ENCODE data around the gene LEF1. TPM values are rescaled to one million over a fixed set of nuclear protein-coding genes. Genes with fewer than 3 reads are reported as not detected.
"Not testable (repeated sequence)": the region's sequence is repeated elsewhere in the genome, so short reads cannot be mapped to it uniquely, and the experiment has no call there.

LEF1 gene
- total RNA-seq, 1 donor from 2014 or later, result not detected

DNA sequence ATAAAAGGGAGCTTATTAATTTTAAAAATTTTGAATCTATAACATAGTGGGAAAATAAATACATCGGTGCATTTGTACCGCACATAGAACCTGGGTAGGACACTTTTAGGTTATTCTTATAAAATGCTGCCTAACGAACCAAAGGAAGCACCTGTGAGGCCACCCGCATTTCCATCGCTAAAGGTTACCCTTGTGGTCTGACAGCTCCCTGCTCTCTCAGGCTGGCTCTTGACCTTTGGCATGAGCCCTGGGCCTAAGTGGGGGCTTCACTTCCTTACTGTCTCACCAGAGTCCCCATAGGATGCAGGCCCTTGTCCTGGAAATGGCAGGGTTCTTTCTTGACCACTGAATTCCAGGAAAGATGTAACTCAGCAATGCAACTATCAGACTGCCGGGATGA, 133.0 kb downstream of the LEF1 start:
- no peak for DNase-seq (ENCODE audit: low read depth, low spot score)

DNA sequence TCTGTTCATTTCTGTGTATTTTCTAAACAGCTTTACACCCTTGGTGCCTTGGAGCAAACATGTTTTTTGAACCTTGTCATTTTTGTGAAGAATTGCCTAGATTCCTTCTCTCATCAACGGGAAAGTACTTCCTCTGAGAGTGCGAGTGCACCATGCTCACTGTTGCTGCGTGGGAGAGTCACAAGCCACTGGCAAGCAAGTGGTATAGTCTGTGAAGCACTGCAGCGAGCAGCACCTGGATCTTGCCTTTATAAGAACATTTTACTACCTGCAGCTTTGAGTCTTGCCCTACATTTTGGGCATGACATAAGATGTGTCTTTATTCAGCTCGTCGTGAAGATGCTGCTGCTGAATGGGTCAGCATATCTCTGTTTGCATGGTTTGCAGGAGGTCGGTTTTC, 134.2 kb downstream of the LEF1 start:
- DNase-seq (ENCODE audit: low read depth, low spot score), result no peak

DNA sequence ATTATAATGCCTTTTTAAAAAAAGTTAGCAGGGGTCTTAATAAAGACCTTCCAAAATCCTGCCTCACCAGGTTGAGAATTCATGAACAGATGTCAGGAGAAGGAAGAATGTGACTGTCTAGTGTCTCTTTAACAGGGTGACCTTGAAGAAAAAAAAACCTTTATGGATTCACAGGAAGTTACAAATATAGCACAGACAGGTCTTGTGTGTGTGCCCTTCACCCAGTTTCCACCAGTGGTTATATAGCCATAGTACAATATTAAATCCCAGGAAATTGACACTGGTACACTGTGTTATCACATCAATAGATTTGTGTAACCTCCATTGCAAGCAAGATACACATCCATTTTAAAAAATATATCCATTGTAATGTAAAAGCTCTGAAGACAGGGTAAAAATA, 135.4 kb downstream of the LEF1 start:
- DNase-seq (ENCODE audit: low read depth, low spot score), result no peak

DNA sequence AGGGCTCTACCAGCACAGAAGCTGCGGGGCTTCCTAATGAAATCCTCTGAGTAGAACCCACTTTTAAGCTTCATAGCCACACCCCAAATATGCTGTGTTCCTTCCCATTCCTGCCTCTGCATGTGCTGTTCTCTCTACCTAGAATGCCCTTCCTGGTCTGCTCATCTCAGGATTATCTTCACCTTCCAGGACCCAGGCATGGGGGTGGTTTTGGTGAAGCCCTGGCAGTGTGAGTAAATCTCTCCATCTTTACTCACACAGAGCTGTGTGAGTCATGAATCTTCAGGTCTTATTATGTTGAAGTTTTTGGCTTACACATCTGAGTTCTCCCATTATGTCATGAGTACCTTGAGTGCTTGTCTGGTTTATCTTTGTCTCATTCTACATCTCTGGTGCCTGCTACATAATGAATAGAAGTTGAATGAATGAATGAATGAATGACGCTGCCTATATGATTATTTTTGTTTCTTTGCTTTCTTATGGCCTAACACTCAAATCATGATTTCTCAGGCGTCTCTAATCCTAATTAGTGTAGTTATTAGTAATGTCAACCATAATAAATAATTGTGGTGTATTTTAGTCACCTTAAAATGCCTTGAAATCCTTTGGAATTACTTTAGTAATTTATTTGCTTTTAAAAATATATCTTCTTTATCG, 137.2 kb downstream of the LEF1 start:
- DNase-seq (ENCODE audit: low read depth, low spot score), result no peak

DNA sequence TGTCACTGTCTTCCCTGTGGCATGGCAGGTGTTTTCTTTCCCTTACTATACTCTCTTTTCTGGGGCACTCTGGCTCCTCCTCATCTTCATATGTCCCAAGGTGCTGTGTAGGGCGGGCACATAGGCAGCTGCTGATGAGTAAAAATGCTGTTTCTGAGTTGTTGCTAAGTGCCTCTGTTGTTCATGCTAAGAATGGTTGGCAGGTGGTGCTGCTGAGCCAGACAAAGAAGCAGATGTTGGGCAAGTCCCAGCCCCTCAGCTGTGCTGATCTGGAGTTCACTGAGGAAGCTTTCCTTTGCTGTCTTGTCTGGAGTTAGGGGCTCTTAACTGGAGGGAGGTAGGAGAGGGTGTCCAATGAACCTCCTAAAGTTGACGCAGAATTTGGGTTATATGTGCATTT, 138.4 kb downstream of the LEF1 start:
- peak; percentile 7 for DNase-seq (ENCODE audit: low read depth, low spot score)

DNA sequence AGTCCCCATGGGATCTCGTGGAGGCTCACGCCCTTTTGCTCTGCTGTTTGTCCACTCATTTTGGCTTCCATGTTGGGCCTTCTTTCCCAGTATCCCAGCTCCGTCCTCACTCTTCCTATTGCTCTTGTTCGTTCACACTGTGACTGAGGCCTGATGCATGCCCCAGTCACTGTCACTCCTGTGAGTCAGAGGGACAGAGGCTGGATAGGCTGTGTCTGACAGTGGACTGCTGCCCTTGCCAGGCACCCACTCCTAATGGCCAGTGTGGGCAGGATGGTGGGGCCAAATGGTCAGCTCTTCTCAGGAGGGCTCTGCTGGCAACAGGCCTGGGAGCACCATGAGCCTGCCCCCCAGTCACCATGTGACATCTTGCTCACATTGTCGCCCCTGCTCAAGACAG, 139.0 kb downstream of the LEF1 start:
- no peak for DNase-seq (ENCODE audit: low read depth, low spot score)

DNA sequence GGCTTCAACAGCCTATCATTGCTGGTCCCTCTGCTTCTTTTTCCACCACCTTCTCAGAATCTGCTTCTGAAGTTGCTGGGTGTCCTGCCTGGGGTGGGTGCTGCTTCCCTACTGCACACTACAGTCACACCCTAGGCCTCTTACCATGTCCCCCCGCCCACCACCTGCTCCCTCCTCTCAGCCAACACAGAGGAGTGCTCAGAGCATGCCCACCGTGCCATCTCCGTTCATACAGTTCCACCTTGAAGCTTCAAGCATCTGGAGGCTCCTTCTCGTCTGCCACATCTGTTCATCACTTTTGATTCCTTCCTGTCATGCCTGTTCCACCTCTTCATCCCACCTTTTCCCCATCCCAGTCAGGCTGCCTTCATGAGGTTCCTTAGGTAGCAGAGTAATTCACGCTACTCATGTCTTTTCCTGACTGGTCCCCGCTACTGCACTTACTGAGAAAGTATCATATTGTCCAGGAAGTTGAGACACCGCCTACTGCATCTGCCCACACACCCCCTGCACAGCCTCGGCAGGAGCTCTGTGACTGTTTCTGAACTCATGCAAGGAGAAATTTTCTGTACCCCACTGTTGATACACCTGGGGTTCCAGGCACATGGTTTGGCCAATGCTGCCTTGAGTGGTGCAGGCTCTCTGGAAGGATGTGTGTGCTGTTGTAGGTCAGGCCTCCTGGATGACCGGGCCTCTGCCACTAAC, 139.6 kb downstream of the LEF1 start:
- DNase-seq (ENCODE audit: low read depth, low spot score), result no peak

DNA sequence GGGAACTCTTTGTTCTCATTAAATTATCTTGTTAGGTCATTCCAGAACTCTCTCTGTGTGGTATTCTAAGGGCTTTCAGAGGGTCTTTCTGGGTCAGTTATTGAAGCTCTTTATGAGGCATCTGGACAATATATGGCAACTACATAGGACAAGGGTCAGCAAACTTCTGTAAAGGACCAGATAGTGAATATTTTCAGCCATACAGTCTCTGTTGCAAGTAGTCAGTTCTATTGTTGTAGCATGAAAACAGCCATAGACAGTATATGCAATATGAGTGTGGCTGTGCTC, 143.9 kb downstream of the LEF1 start:
- DNase-seq (ENCODE audit: low read depth, low spot score), result no peak

DNA sequence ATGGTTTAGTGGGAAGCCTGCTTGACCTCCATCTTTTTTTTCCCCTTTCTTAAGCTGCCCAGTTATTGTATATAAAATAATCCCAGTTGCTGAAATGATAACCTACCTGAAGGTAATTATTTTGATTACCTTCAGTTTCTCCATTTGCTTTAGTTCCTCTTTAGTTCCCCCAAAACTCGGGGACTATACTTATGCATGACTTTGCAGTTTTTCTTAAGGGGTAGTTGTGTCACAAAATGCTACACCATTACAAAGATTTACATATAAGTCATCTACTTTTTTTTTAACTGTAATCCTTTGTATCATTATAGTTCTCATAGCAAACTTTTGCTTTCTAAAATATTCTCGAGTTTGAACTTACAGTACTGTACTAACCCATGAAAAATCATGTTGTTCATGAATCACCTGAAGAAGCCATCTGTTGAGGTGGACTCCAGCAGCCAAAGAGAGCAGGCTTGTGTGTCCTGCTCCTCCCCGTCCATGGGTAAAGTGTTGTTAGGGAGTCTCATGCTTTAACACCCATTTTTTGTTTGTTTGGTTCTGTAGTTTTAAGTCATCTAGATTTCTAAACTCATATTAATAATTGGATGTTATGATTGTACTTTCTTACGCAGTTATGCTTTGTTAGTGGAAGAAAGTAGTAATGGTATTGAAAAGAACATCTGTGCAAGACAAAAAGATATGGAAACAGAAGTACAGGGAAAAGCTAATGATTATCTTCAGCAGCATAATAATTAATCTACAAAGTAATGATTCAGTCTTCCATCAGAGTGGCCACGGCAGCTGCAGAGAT, 144.5 kb downstream of the LEF1 start:
- DNase-seq (ENCODE audit: low read depth, low spot score), result no peak

DNA sequence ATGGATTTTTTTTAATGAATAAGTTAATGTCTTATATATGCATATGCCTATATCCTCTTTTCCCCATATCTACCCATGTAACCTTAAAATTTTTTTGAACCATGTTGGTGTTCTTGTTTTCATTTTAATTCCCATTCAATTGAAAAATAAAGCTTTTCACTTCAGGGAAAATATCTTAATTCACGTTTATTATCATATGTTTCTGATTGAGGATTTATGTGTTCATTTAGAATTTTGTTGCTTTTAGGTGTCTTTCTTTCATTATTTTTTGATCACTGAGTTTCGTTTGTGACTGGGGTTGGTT, 149.9 kb downstream of the LEF1 start:
- DNase-seq (ENCODE audit: low read depth, low spot score), result no peak

DNA sequence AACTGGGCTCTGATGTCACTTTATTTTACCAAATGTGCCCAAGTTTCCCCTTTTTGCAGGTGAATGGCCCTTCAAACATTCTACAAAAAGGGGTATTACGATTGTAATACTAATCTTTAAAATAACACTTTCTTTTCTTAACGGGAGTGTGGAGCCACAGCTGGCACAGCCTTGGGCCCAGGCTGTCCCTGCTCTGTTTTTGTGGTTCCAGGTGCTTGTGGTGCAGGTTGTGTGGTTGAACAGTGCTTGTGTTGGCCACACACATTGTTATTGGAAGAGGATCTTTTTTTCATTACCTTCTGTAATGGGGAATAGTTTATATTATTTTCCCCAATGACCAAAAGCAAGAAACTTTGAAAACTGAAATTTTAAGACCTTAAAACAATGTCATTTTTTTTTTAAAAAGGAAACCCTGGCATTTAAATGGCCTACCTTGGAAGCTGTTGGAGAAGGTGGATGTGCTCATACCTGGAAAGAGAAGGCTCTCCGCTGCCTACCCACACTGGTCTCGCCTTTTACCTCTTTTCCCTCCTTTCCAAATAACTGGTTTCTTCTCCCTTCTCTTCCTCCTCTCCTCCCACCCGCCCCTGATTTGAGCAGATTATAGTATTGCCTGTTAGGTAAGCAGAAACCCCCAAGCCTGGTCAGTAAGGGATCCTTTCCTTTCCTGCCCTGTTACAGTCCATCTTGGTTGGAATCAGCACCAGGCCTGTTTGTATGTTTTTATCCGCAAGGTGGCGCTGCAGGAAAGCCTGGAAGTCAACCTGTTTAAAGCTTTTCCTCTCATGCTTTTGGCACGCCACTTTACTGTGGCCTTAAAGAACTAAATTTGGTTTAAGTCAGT, 150.5 kb downstream of the LEF1 start:
- peak; percentile 33 for DNase-seq (ENCODE audit: low read depth, low spot score)

DNA sequence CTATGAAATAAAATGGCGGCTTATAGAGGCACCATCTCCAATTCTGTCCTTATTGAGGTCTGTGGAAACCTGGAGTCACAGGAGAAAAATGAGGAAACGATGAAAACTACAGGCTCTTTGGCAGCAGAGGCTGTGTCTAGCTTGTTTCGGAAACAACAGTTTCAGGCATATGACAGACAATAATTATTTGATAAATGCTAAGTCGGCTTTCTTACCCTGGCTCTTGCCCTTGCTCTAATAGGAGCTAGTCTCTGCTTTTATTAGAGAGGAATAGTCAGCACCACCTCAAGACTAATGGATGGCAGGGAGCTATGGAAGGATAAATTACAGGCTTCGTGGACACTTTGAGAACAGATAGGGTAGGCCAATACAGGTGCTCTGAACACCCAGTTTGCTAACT, 154.8 kb downstream of the LEF1 start:
- DNase-seq (ENCODE audit: low read depth, low spot score), result no peak

DNA sequence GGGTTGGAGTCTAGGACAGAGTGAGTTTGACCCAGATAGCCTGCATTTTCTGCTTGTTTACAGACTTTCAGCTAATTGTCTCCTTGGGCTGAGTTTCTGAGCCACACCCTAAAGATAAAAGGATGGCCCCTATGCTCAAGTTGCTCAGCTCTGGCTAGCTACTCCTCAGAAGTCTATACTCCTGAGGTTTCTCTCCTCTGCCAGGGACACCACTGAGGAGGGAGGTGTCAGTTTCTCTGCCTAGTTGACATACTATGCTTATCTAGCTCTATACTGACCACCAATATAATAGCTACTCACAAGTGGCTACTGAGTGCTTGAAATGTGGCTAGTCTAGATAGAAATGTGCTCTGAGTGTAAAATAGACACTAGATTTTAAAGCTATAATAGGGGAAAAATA, 155.4 kb downstream of the LEF1 start:
- no peak for DNase-seq (ENCODE audit: low read depth, low spot score)

DNA sequence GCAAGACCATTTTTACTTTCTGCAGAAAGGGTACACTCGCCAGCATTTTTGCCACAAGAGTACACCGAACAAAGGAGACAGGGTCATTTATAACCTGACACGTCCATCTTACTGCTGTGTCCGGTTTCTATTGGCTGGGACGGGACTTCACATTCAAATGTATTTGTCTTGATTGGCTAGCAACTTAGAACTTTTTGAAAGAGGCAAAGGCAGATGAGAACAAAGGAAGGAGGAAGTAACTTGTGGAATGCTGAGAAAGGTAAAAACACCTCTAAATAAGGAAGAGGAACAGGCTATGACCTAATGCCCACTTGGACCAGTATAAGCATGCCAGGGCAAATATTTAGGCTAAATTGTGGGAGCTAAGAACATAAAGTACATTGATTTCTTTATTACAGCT, 156.3 kb downstream of the LEF1 start:
- not testable (repeated sequence) for DNase-seq (ENCODE audit: low read depth, low spot score)

DNA sequence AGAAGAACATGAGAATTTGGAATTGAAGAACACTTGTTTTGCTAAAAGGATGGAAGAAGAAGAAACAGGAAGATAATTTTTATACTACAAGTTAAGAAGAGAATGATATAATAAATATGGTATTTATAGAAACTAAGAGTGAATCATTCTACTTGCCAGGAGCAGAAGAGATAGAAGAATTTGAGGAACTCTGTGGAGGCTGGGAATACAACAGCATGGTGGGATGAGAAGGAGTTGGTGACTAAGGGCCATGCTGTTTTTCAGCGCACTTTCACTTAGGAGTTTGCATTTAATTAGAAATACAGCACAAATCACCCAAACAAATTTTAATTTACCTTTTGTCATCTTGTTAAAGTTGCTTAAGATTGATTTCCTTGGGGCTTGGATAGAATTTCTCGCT, 158.6 kb downstream of the LEF1 start:
- no peak for DNase-seq (ENCODE audit: low read depth, low spot score)

DNA sequence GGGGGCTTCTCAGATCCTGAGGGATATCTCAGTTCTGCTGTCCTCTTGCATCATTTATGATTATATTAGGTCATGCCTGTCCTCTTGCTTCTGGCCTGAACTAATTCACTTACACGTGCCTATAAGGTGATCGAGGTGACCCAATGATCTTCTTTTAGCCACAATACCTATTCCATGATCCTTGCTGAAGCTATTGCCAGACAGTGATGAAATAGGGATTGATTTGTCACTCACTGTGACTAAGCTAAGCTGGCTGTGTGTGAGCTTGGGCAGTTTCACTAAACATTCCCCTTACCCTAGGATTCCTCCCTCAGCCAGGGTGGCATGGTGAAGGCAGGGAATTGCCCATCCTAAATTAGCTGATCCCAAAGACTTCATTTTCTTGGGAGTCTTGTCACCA, 160.0 kb downstream of the LEF1 start:
- no peak for DNase-seq (ENCODE audit: low read depth, low spot score)

DNA sequence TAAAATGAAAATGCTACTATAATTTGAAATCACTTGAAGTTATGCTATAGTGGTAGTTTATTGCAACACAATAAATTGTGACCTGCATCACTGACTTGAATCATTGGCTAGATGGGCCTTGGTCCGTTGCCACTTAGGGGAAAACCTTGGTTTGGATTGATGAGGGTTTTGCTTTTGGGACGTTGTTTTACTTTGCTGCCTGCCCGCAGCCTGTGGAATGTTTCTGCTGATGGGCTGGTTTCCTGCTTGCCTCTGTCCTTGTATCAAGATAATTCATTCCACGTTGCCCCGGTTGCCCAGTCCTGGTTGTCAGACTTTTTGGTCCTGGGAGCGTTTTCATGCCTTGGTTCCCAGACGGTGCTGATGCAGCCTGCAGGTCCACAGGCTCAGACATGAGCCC, 160.7 kb downstream of the LEF1 start:
- no peak for DNase-seq (ENCODE audit: low read depth, low spot score)

DNA sequence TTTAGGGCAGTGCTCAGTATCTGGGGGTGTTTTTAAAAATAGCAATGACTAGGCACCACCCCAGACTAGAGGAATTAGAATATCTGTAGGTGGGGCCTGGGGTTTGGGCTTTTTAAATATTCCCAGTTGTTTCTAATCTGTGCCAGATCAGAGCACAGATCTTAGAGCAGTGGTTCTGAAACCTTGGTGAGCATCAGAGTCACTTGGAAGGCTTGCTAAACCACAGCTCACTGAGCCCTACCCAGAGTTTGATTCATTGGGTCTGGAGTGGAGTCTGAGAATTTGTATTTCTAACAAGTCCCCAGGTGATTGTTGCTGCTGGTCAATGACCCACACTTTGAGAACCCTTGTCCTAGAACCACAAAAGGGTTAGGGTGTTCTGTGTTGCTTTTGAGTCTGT, 162.4 kb downstream of the LEF1 start:
- no peak for DNase-seq (ENCODE audit: low read depth, low spot score)

DNA sequence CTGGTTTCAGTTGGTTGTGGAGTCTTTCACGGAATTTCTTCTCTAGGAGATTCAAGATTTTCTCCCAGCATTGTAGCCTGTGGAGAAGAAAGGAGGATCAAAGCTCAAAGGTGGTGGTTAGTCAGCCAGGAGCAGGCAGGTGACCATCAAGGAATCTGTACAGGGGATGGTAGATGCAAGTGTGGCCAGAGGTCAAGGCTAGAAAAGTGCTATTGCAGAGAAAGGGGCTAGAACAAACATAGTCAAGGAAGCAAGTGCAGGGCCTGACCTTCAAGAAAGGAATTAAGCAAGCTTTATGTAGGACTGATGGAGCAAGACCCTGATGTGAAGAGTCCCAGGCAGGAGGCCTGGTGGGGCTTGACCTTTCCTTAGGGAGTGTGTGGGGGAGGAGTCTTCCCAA, 162.9 kb downstream of the LEF1 start:
- no peak for DNase-seq (ENCODE audit: low read depth, low spot score)

DNA sequence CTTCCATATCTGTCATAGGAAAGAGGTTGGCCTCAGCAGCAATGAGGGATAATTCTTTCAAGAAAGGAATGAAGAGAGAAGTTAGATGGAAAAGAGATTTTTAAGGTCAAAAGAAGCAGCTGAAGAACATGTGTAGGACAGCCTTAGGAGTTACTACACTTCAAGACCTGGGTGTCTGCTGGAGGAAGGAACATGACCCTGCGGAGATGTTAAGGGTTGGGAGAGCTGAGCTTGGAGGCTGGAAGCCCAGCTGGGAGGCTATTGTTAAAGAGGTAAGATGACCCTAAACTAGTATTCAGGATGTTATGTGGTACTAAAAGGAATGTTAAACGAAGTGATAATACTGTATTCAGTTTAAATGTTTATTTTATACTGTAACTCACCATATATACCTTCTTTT, 164.1 kb downstream of the LEF1 start:
- DNase-seq (ENCODE audit: low read depth, low spot score), result no peak

DNA sequence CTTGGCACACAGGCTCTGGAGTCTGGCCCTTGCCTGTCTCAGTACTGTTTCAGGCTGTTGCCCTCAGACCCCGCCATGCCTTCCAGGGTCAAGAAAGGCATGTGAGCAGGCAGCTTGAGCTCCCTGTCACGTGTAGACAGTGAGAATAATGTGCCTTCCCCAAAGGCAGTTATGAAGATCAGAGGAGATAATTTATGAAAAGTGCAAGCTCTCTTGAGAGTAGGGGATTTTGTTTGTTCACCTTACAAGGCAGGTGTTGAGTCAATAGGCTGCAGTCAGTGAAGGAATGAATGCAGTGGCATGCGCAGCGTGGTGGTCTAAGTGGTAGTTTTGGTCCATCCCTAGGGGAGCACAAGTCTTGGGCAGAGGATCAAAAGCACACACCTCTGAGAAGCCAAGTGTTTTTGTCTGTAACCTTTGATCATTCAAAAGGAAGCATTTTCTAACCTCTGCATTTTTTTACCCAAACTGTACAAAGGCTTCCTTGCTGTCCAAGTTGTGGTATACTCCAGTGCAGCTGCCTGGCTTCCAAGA, 164.7 kb downstream of the LEF1 start:
- DNase-seq (ENCODE audit: low read depth, low spot score), result no peak
